GM12875 (cell line): ENCODE results near the gene PAN3.

Source experiments
- H3K4me3 ChIP-seq: one replicate; pipeline ENCODE4 v1.5.1; 2011; ENCODE audit warnings: low read depth, low read length, control low read depth
- CTCF ChIP-seq: IDR thresholded peaks from 2 replicates; pipeline ENCODE4 v1.5.1; 2011; ENCODE audit warnings: low read depth, mild to moderate bottlenecking, control low read depth, inconsistent platforms, low read length, moderate library complexity, borderline replicate concordance; ENCODE audit not compliant: insufficient read depth

PAN3 gene

DNA sequence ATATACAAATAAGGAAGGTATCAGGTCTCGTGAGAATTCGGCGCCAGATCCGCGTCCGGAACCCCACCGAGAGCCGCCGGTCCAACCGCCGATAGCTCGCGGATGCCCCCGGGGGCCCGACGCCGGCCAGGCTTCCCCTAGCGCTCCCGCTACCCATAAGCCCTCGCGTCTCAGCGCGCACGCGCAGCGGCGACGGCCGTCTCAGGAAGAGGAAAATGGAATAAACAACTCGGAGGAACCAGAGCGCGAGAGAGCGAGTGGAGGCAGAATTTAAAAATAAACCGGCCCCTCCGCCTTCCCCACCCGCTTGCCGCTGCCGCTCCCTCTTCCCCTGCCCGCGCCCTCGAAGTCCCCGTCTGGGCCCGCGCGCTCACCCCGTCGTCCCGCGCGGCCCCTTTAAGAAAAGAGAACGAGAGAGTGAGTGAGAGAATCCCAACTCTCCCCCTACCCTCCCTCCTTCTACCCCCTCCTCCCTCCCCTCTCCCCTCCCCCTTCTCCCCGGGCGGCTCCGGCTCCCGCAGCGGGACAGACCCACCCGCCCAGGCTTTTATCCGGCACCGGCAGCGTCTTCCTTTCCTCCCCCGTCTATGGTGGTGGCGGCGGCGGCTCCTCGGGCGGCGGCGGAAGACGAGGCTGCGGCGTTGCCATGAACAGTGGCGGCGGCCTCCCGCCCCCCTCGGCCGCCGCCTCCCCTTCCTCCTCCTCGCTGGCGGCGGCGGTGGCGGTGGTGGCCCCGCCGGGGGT, at the start of gene PAN3:
Gene PAN3, plus strand, starts transcription at position 534 of the 744 bp plus-strand sequence. Its CDS starts 113 bp downstream, at position 647.
- H3K4me3 ChIP-seq, result peak within 1 kb of the TSS; percentile 78
- TF ChIP-seq CTCF, result 0 out of 2 replicates have a peak, but pooled peaks have one; percentile 23

DNA sequence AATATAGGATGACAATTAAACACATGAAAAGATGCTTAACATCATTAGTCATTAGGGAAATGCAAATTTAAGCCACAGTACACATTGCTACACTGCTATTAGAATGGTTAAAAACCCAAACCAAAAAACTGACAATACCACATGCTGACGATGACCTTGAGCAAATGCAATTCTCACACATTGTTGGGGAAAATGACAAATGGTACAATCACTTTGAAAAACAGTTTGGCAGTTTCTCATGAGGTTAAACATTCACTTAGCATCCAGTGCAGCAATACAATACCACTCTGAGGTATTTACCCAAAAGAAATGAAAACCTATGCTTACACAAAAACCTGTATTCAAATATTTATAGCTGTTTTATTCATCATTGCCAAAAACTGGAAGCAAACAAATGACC, 49.3 kb upstream of the PAN3 start:
- H3K4me3 ChIP-seq, result no peak overlapping the region
- no peak for TF ChIP-seq CTCF

GRCh38 chr13:28092431-28092830, 45.9 kb upstream of the PAN3 start:
- no peak overlapping the region for H3K4me3 ChIP-seq
- no peak for TF ChIP-seq CTCF

GRCh38 chr13:28093881-28094280, 44.5 kb upstream of the PAN3 start:
- H3K4me3 ChIP-seq, result no peak overlapping the region
- no peak for TF ChIP-seq CTCF

GRCh38 chr13:28094306-28094705, 44.0 kb upstream of the PAN3 start:
- H3K4me3 ChIP-seq, result no peak overlapping the region
- no peak for TF ChIP-seq CTCF

GRCh38 chr13:28097503-28097902, 40.8 kb upstream of the PAN3 start:
- no peak overlapping the region for H3K4me3 ChIP-seq
- TF ChIP-seq CTCF, result no peak
